Body of pancreas (tissue), 4 donors: ENCODE data around the gene CFAP57. TPM values are rescaled to one million over a fixed set of nuclear protein-coding genes. Genes with fewer than 3 reads are reported as not detected.

Experiments
- ATAC-seq: fragments of 150-250 bp; one replicate; pipeline ENCODE4 v1.9.1; 2016
- DNase-seq, 4 donors: peaks; one replicate each; pipeline ENCODE4 v3.0.0-alpha.2; 2019
- H3K27ac ChIP-seq, 4 donors: fragments of 200-600 bp; sonication (generic); 1 replicate in 3 of 4; 2 replicates in 1 of 4; pipeline versions ENCODE4 v1.5.1 to v1.6.1; 2016 to 2019; ENCODE audit warnings: mild to moderate bottlenecking in 1 of 4, mixed read lengths in 1 of 4, moderate library complexity in 1 of 4
- H3K27me3 ChIP-seq, 2 donors: fragments of 200-600 bp; sonication (generic); one replicate each; pipeline ENCODE4 v1.6.0; 2016; ENCODE audit warnings: mild to moderate bottlenecking in 1 of 2
- H3K36me3 ChIP-seq, 2 donors: fragments of 200-600 bp; sonication (generic); replicated peaks in 1 of 2; 2 replicates each; pipeline ENCODE4 v1.5.1; 2016; ENCODE audit warnings: low read depth in 2 of 2; ENCODE audit not compliant: insufficient read depth in 1 of 2
- H3K4me1 ChIP-seq: fragments of 200-600 bp; sonication (generic); one replicate; pipeline ENCODE4 v1.6.0; 2016
- H3K4me3 ChIP-seq, 2 donors: fragments of 200-600 bp; sonication (generic); 1 replicate in 1 of 2; 2 replicates in 1 of 2; pipeline ENCODE4 v1.5.1; 2016 to 2019
- H3K9me3 ChIP-seq, 3 donors: fragments of 200-600 bp; sonication (generic); 1 replicate in 2 of 3; 2 replicates in 1 of 3; pipeline ENCODE4 v1.5.1; 2016
- CTCF ChIP-seq, 7 experiments: fragments of 450-650 bp in 4 of 7; fragments of 200-600 bp in 3 of 7; sonication (generic) in 3 of 7; IDR thresholded peaks; one replicate each; pipeline ENCODE4 v1.5.1; 2016 to 2019; ENCODE audit warnings: antibody characterized with exemption in 7 of 7
- POLR2A ChIP-seq, 3 donors: fragments of 450-650 bp; IDR thresholded peaks; one replicate each; pipeline ENCODE4 v1.6.1; 2016; ENCODE audit warnings: antibody characterized with exemption in 3 of 3, mild to moderate bottlenecking in 2 of 3
- WGBS, 2 donors: methylation state at CpG; one replicate each; pipeline ENCODE4 v1.1.5; 2017; 5-methylcytosine and 5-hydroxymethylcytosine counted together
- intact Hi-C: fragments of 100-400 bp; cut with DNase I; formaldehyde crosslinking; loops from one replicate; pipeline ENCODE4 v1.15.1; 2023
- total RNA-seq, 2 donors: library from RNA; depleted of rRNA; stranded (reverse); fragments of >200 nt; gene quantifications; one replicate each; pipeline ENCODE4 v1.1.0, GENCODE V29; 2016

Gene CFAP57
- total RNA-seq, 2 donors from 2014 or later, result 0.26 to 1.3 TPM

GRCh38 chr1:43140583-43140982 lies 31.5 kb upstream of the CFAP57 start:
- Histone ChIP-seq H3K4me1 (no peaks in the 10 kb centered on the region), H3K4me3 (no peak overlapping the region), H3K27me3 (no peaks in the 10 kb centered on the region), H3K27ac (no peak overlapping the region), H3K9me3 (no peaks in the 10 kb centered on the region), H3K36me3 (no peaks in the 10 kb centered on the region)
- WGBS, 2 donors, result 84 to 90% methylated on average over 4 of the region's 4 CpGs
- TF ChIP-seq POLR2A (IDR thresholded peaks at IDR 0.05), result no peak
- no peak for TF ChIP-seq CTCF (IDR thresholded peaks at IDR 0.05)
- DNase-seq (no peak), ATAC-seq (no peak)
- intact Hi-C loops, result no loop called here

- no peak for TF ChIP-seq POLR2A (IDR thresholded peaks at IDR 0.05)
- no peak for TF ChIP-seq CTCF (IDR thresholded peaks at IDR 0.05)
- H3K4me1 ChIP-seq, result peaks cover 9% of the 10 kb centered on the region
- no peaks in the 10 kb centered on the region for H3K36me3 ChIP-seq
- DNase-seq (no peak), ATAC-seq (no peak)
- no peak overlapping the region for H3K4me3 ChIP-seq
- WGBS, 2 donors, result 23 to 32% methylated on average over 7 of the region's 7 CpGs
- H3K27me3 ChIP-seq, result no peaks in the 10 kb centered on the region
- intact Hi-C loops, result no loop called here
- no peaks in the 10 kb centered on the region for H3K9me3 ChIP-seq
- no peak overlapping the region for H3K27ac ChIP-seq
These were observed 28.7 kb upstream of the CFAP57 start for GRCh38 chr1:43143441-43143888.

GRCh38 chr1:43144237-43144636 lies 27.9 kb upstream of the CFAP57 start:
- ATAC-seq (no peak), DNase-seq (no peak)
- Histone ChIP-seq H3K4me3 (no peak overlapping the region), H3K4me1 (peaks cover 9% of the 10 kb centered on the region), H3K36me3 (no peaks in the 10 kb centered on the region), H3K27me3 (no peaks in the 10 kb centered on the region), H3K9me3 (no peaks in the 10 kb centered on the region), H3K27ac (no peak overlapping the region)
- intact Hi-C loops, result no loop called here
- TF ChIP-seq POLR2A (IDR thresholded peaks at IDR 0.05) (no peak), CTCF (IDR thresholded peaks at IDR 0.05) (no peak)

- ATAC-seq (peak; percentile 94), DNase-seq (peak; percentile 85 to 93 (median 88))
- H3K36me3 ChIP-seq, result no peaks in the 10 kb centered on the region
- no peak for TF ChIP-seq POLR2A (IDR thresholded peaks at IDR 0.05)
- no peaks in the 10 kb centered on the region for H3K27me3 ChIP-seq
- H3K9me3 ChIP-seq, result no peaks in the 10 kb centered on the region
- intact Hi-C loops, result no loop called here
- H3K4me3 ChIP-seq, result no peak overlapping the region
- peaks cover 9% of the 10 kb centered on the region for H3K4me1 ChIP-seq
- 4 to 9% methylated on average over 33 to 47 of the region's 47 CpGs for WGBS, 2 donors
- no peak overlapping the region for H3K27ac ChIP-seq
These were observed 24.4 kb upstream of the CFAP57 start for GRCh38 chr1:43147625-43148327.

GRCh38 chr1:43149889-43150288 lies 22.2 kb upstream of the CFAP57 start:
- H3K27ac ChIP-seq, result no peak overlapping the region
- H3K4me1 ChIP-seq, result peaks cover 9% of the 10 kb centered on the region
- no peaks in the 10 kb centered on the region for H3K9me3 ChIP-seq
- 71 to 81% methylated on average over 5 of the region's 5 CpGs for WGBS, 2 donors
- TF ChIP-seq POLR2A (IDR thresholded peaks at IDR 0.05) (no peak), CTCF (IDR thresholded peaks at IDR 0.05) (no peak)
- intact Hi-C loops, result no loop called here
- no peaks in the 10 kb centered on the region for H3K27me3 ChIP-seq
- no peaks in the 10 kb centered on the region for H3K36me3 ChIP-seq
- no peak overlapping the region for H3K4me3 ChIP-seq
- DNase-seq (no peak), ATAC-seq (no peak)
